Heart left ventricle (tissue), 13 donors: ENCODE measurements around the gene CYP51A1.

Experiments
- POLR2A ChIP-seq, 2 donors: fragments of 450-650 bp; IDR thresholded peaks; one replicate each; pipeline ENCODE4 v1.6.1; 2017; ENCODE audit warnings: antibody characterized with exemption in 2 of 2, mild to moderate bottlenecking in 2 of 2, moderate library complexity in 2 of 2
- TF ChIP-seq, protein P1 (sequence below), 12 donors: fragments of 200-600 bp; sonication (generic) in 4 of 12; IDR thresholded peaks; one replicate each; pipeline versions ENCODE4 v1.5.0 to v1.8.0; 2018 to 2022; ENCODE audit warnings: antibody characterized with exemption in 12 of 12, mild to moderate bottlenecking in 5 of 12
- donor health status: ischemic (EF 13 %, LVEDD 7.1; RV severe dilation, severe dysfunction).
- donor health status: DM: no; HTN: yes; CAD: no.
- donor health status: DM: no; HTN: no; CAD: no.
- donor health status: ischemic (EF 25% LVEDD 6.9; RV normal size, moderate dysfunction).
- donor health status: ischemic (EF 25% LVEDD 5.7; RV mildly dilated, moderate dysfunction).
- donor health status: ischemic (EF 35%, LVEDD 5.7; RV mildly dilated, moderate dysfunction).
- donor health status: nonischemic (EF 11% LVEDD 7.7; RV severe dilation, severe dysfunction).
- donor health status: DM: yes; HTN: yes; CAD: no.
- donor health status: PGD.
- donor health status: ischemic (EF 29% LVEDD 5.4; RV normal size, mild dysfunction).
- donor health status: nonischemic (EF 23%, LVEDD 6.1; RV moderate dilation, normal function).

DNA sequence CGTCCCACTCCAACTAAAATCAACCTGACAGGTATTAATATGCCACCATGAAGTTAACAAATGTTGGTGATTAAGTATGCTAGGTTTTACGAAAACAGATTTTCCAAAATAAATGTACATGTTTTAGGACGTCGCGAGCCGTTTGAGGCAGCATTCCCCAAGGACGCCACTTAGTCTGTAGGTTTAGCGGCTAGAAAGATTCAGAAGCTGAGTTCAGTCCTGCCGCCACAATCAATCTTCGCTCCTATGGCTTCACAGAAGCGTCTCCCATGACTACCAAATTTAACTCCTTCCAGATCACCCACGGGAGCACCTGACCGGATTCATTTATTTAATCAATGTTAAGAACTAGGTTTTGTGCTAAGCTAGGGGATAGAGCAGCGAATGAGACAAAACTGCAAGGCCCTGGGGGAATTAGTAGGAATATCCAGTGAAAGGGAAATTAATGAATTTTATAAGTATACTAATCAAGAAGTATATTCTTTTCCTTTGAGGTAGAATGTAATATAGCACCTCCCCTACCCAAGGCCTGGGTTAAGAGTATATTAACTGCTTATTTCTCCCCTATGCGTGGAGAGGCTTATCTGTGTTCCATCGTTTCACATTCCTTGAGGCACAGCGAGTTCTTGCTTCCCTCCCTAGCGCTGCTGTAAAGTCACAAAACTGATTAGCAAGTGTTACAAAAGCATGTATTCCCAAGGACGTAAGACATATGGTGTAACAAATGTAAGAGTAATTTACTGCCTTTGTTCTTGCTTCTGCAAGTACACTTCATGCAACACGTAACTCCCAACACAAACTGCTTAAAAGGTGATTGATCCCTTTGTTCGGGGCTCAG is 994 bp upstream of the CYP51A1 start:
- TF ChIP-seq, protein P1, sequence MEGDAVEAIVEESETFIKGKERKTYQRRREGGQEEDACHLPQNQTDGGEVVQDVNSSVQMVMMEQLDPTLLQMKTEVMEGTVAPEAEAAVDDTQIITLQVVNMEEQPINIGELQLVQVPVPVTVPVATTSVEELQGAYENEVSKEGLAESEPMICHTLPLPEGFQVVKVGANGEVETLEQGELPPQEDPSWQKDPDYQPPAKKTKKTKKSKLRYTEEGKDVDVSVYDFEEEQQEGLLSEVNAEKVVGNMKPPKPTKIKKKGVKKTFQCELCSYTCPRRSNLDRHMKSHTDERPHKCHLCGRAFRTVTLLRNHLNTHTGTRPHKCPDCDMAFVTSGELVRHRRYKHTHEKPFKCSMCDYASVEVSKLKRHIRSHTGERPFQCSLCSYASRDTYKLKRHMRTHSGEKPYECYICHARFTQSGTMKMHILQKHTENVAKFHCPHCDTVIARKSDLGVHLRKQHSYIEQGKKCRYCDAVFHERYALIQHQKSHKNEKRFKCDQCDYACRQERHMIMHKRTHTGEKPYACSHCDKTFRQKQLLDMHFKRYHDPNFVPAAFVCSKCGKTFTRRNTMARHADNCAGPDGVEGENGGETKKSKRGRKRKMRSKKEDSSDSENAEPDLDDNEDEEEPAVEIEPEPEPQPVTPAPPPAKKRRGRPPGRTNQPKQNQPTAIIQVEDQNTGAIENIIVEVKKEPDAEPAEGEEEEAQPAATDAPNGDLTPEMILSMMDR (IDR thresholded peaks at IDR 0.05) = no peak
- no peak for TF ChIP-seq POLR2A (IDR thresholded peaks at IDR 0.05)
